Psoas muscle (tissue), 8 donors: ENCODE data around the gene DEPDC1B. TPM values are rescaled to one million over a fixed set of nuclear protein-coding genes. Genes with fewer than 3 reads are reported as not detected.
"Not testable (repeated sequence)": the region's sequence is repeated elsewhere in the genome, so short reads cannot be mapped to it uniquely, and the experiment has no call there.

Source experiments
- ATAC-seq, 4 donors: fragments of 200-7000 bp; cut with Tn5 transposase; one replicate each; pipeline ENCODE4 v1.9.1; 2020; ENCODE audit warnings: moderate library complexity in 3 of 4, mild to moderate bottlenecking in 2 of 4
- DNase-seq, 2 donors: peaks; one replicate each; pipeline ENCODE4 v3.0.0-alpha.2; 2020
- H3K27ac ChIP-seq: fragments of 200-600 bp; one replicate; pipeline ENCODE4 v1.8.0; 2022
- H3K27me3 ChIP-seq, 3 donors: fragments of 200-600 bp in 1 of 3; one replicate each; pipeline versions ENCODE4 v1.6.1 to v1.8.0; 2013 to 2022; ENCODE audit warnings: low read length in 2 of 3, mild to moderate bottlenecking in 2 of 3, moderate library complexity in 1 of 3; ENCODE audit not compliant: insufficient read depth in 3 of 3
- H3K36me3 ChIP-seq, 2 donors: fragments of 200-600 bp in 1 of 2; one replicate each; pipeline versions ENCODE4 v1.6.1 to v1.8.0; 2013 to 2022; ENCODE audit warnings: low read depth in 1 of 2, mild to moderate bottlenecking in 1 of 2, moderate library complexity in 1 of 2; ENCODE audit not compliant: insufficient read depth in 1 of 2
- H3K4me1 ChIP-seq: fragments of 200-600 bp; one replicate; pipeline ENCODE4 v1.8.0; 2022
- H3K4me3 ChIP-seq: fragments of 200-600 bp; one replicate; pipeline ENCODE4 v1.8.0; 2022; ENCODE audit warnings: mild to moderate bottlenecking
- H3K9me3 ChIP-seq: fragments of 200-600 bp; one replicate; pipeline ENCODE4 v1.8.0; 2022
- WGBS, 3 donors: extraction: QIAGEN DNeasy Blood & Tissue Kit; methylation state at CpG; one replicate each; pipeline versions ENCODE4 v1.1.6 to v1.1.7; 2013; 5-methylcytosine and 5-hydroxymethylcytosine counted together
- intact Hi-C, 2 donors: fragments of 100-400 bp; cut with DNase I; formaldehyde crosslinking; loops; one replicate each; pipeline versions ENCODE4 v1.11.0 to v1.14.2; 2022
- polyA plus RNA-seq, 3 donors: library from polyadenylated mRNA; stranded (reverse); fragments of 200-250 nt; gene quantifications; one replicate each; pipeline ENCODE4 v1.2.3, GENCODE V29; 2013
- total RNA-seq, 4 donors: library from RNA; stranded (reverse); fragmentation: NEBNext Ultra II Directional in 2 of 4; extraction: Animal tissue kit (Norgen Biotek cat#: 25700) in 2 of 4; gene quantifications; one replicate each; pipeline versions ENCODE4 v1.2.1 to v1.2.4, GENCODE V29; 2021 to 2023
- TF ChIP-seq, protein P1 (sequence below): fragments of 200-600 bp; IDR thresholded peaks from one replicate; pipeline ENCODE4 v1.8.0; 2022; ENCODE audit warnings: antibody characterized with exemption
- donor health status: healthy with polysubstance abuse.
- donor health status: DM: no; HTN: no; CAD: no; lungs with moderate emphysema.
- donor health status: Bipolar disorder and iron deficiency.
- donor health status: healthy.
- donor health status: DM: yes; HTN: yes; CAD: no.
- donor health status: DM: no; HTN: no; CAD: no.
- donor health status: DM: no; HTN: no; CAD: no.
- donor health status: DM: yes; HTN: yes; CAD: no.

Gene DEPDC1B
- total and polyA plus RNA-seq, 7 donors = 0.05 to 0.15 (median 0.06) TPM; not detected in 4

GRCh38 chr5:60576425-60576824 lies 123.5 kb downstream of the DEPDC1B start:
- no peaks in the 10 kb centered on the region for H3K9me3 ChIP-seq
- H3K36me3 ChIP-seq = no peaks in the 10 kb centered on the region
- intact Hi-C loops = no loop called here
- H3K27me3 ChIP-seq = no peaks in the 10 kb centered on the region
- H3K4me1 ChIP-seq = no peaks in the 10 kb centered on the region
- H3K4me3 ChIP-seq = no peak overlapping the region
- WGBS, 3 donors = 66 to 95% (median 95%) methylated on average over 2 of the region's 2 CpGs
- DNase-seq (no peak), ATAC-seq (no peak)
- H3K27ac ChIP-seq = no peak overlapping the region
- TF ChIP-seq, protein P1, sequence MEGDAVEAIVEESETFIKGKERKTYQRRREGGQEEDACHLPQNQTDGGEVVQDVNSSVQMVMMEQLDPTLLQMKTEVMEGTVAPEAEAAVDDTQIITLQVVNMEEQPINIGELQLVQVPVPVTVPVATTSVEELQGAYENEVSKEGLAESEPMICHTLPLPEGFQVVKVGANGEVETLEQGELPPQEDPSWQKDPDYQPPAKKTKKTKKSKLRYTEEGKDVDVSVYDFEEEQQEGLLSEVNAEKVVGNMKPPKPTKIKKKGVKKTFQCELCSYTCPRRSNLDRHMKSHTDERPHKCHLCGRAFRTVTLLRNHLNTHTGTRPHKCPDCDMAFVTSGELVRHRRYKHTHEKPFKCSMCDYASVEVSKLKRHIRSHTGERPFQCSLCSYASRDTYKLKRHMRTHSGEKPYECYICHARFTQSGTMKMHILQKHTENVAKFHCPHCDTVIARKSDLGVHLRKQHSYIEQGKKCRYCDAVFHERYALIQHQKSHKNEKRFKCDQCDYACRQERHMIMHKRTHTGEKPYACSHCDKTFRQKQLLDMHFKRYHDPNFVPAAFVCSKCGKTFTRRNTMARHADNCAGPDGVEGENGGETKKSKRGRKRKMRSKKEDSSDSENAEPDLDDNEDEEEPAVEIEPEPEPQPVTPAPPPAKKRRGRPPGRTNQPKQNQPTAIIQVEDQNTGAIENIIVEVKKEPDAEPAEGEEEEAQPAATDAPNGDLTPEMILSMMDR = no peak

DNA sequence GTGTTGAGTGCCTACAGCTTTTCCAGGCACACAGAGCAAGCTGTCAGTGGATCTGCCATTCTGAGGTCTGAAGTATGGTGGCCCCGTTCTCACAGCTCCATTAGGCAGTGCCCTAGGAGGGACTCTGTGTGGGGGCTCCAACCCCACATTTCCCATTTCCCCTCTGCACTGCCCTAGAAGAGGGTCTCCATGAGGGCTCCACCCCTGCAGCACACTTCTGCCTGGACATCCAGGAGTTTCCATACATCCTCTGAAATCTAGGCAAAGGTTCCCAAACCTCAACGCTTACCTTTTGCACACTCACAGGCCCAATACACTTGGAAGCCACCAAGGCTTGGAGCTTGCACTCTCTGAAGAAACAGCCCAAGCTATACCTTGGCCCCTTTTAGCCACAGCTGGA lies 131.3 kb downstream of the DEPDC1B start:
- TF ChIP-seq, protein P1 = no peak
- ATAC-seq (no peak), DNase-seq (no peak)
- WGBS, 3 donors = 89 to 100% (median 98%) methylated on average over 2 of the region's 2 CpGs
- Histone ChIP-seq H3K27ac (no peak overlapping the region), H3K27me3 (no peaks in the 10 kb centered on the region), H3K4me3 (no peak overlapping the region), H3K36me3 (no peaks in the 10 kb centered on the region), H3K9me3 (no peaks in the 10 kb centered on the region), H3K4me1 (no peaks in the 10 kb centered on the region)
- intact Hi-C loops = no loop called here

GRCh38 chr5:60563696-60564324 lies 136.2 kb downstream of the DEPDC1B start:
- Histone ChIP-seq H3K27me3 (no peaks in the 10 kb centered on the region), H3K4me1 (no peaks in the 10 kb centered on the region), H3K27ac (no peak overlapping the region), H3K4me3 (no peak overlapping the region), H3K36me3 (no peaks in the 10 kb centered on the region), H3K9me3 (no peaks in the 10 kb centered on the region)
- 91 to 92% (median 91%) methylated on average over 13 of the region's 13 CpGs for WGBS, 3 donors
- ATAC-seq (no peak), DNase-seq (no peak)
- TF ChIP-seq, protein P1 = no peak
- intact Hi-C loops = no loop called here

DNA sequence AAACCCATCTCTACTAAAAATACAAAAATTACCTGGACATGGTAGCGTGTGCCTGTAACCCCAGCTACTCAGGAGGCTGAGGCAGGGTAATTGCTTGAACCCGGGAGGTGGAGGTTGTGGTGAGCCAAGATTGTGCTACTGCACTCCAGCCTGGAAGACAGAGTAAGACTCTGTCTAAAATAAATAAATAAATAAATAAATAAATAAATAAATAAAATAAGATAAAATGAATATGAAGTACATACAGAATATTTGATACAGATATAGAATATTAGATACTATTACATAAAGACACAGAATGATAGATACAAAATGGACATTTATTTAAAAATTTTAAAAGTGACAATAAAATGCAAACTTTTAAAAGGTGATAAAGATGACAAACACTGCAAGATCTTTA lies 146.7 kb downstream of the DEPDC1B start:
- H3K27ac ChIP-seq, ATAC-seq, H3K4me3 ChIP-seq, H3K9me3 ChIP-seq, H3K36me3 ChIP-seq, DNase-seq, intact Hi-C loops, H3K4me1 ChIP-seq, H3K27me3 ChIP-seq: not testable (repeated sequence)
- WGBS, 3 donors = 93 to 98% (median 96%) methylated on average over 2 of the region's 2 CpGs

GRCh38 chr5:60551829-60552228 lies 148.1 kb downstream of the DEPDC1B start:
- Histone ChIP-seq H3K27me3 (no peaks in the 10 kb centered on the region), H3K27ac (no peak overlapping the region), H3K36me3 (no peaks in the 10 kb centered on the region), H3K4me1 (no peaks in the 10 kb centered on the region), H3K4me3 (no peak overlapping the region), H3K9me3 (no peaks in the 10 kb centered on the region)
- DNase-seq (no peak), ATAC-seq (no peak)
- intact Hi-C loops = no loop called here
- TF ChIP-seq, protein P1 = no peak
- 83 to 88% (median 87%) methylated on average over 3 of the region's 3 CpGs for WGBS, 3 donors
